OCI-LY7 (cell line): ENCODE results near the gene C3.

Source experiments
- EZH2phosphoT487 ChIP-seq: fragments of 200-600 bp; sonication (generic); IDR thresholded peaks from 2 replicates; pipeline ENCODE4 v1.6.1; 2018; ENCODE audit warnings: low read depth, borderline replicate concordance, mild to moderate bottlenecking, mixed run types, antibody characterized with exemption, low read length, moderate library complexity, mixed read lengths
- TF ChIP-seq, protein P1 (sequence below): fragments of 200-600 bp; sonication (generic); conservative IDR thresholded peaks from 2 replicates; pipeline ENCODE4 v1.5.1; 2014; ENCODE audit warnings: mild to moderate bottlenecking, antibody characterized with exemption, low read length, moderate library complexity, mixed read lengths

GRCh38 chr19:6667114-6667627, 53.3 kb downstream of the C3 start:
- TF ChIP-seq, protein P1, sequence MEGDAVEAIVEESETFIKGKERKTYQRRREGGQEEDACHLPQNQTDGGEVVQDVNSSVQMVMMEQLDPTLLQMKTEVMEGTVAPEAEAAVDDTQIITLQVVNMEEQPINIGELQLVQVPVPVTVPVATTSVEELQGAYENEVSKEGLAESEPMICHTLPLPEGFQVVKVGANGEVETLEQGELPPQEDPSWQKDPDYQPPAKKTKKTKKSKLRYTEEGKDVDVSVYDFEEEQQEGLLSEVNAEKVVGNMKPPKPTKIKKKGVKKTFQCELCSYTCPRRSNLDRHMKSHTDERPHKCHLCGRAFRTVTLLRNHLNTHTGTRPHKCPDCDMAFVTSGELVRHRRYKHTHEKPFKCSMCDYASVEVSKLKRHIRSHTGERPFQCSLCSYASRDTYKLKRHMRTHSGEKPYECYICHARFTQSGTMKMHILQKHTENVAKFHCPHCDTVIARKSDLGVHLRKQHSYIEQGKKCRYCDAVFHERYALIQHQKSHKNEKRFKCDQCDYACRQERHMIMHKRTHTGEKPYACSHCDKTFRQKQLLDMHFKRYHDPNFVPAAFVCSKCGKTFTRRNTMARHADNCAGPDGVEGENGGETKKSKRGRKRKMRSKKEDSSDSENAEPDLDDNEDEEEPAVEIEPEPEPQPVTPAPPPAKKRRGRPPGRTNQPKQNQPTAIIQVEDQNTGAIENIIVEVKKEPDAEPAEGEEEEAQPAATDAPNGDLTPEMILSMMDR: no peak
- no peak for TF ChIP-seq EZH2phosphoT487
